ENCODE results near the gene PHYKPL. TPM values are rescaled to one million over a fixed set of nuclear protein-coding genes. Genes with fewer than 3 reads are reported as not detected.
"Not testable (repeated sequence)": the region's sequence is repeated elsewhere in the genome, so short reads cannot be mapped to it uniquely, and the experiment has no call there.

Gene PHYKPL
- total RNA-seq, 1 experiment from 2014 or later = 41.7 TPM

- no peak for TF ChIP-seq ATF6 (CRISPR knock-in tag; IDR thresholded peaks at IDR 0.05)
- no peak for TF ChIP-seq FOXK1 (CRISPR knock-in tag; IDR thresholded peaks at IDR 0.05)
These were observed 25.0 kb upstream of the PHYKPL start (continued) for GRCh38 chr5:178257650-178258049.

- Mint-ChIP-seq H3K27ac (no peak overlapping the region), H3K27me3 (ENCODE audit: low read depth) (no peaks in the 10 kb centered on the region; the same call in 1 of the 2 replicates), H3K4me3 (no peak overlapping the region), H3K36me3 (no peaks in the 10 kb centered on the region), H3K4me1 (no peaks in the 10 kb centered on the region), H3K9me3 (no peaks in the 10 kb centered on the region)
- no peak for ATAC-seq
- no peak for DNase-seq (ENCODE audit: low spot score)
- ChIA-PET POLR2A (no interaction called here), CTCF (interaction anchor here (1.1 kb wide), 1 partner anchor 27 kb away, joined by 4 read pairs; no protein-coding TSS in a partner anchor)
- TF ChIP-seq AR (CRISPR knock-in tag; IDR thresholded peaks at IDR 0.05) = no peak
- TF ChIP-seq EMX1 (CRISPR knock-in tag; IDR thresholded peaks at IDR 0.05) = no peak
- TF ChIP-seq PRRX2 (CRISPR knock-in tag; IDR thresholded peaks at IDR 0.05) = no peak
- no peak for TF ChIP-seq IRF1 (CRISPR knock-in tag; IDR thresholded peaks at IDR 0.05)
- no peak for TF ChIP-seq USF1 (CRISPR knock-in tag; IDR thresholded peaks at IDR 0.05)
- no peak for TF ChIP-seq NFE2L1 (CRISPR knock-in tag; IDR thresholded peaks at IDR 0.05)
These were observed 24.1 kb upstream of the PHYKPL start for GRCh38 chr5:178256746-178257145.

- POLR2A ChIA-PET, CTCF ChIA-PET: not testable (repeated sequence)
These were observed 21.0 kb upstream of the PHYKPL start for GRCh38 chr5:178253632-178254031.

GRCh38 chr5:178252258-178252657 is 19.7 kb upstream of the PHYKPL start:
- Mint-ChIP-seq H3K36me3 (no peaks in the 10 kb centered on the region), H3K27me3 (ENCODE audit: low read depth) (no peaks in the 10 kb centered on the region; the same call in 1 of the 2 replicates), H3K27ac (no peak overlapping the region), H3K4me3 (no peak overlapping the region), H3K4me1 (peaks cover 3% of the 10 kb centered on the region; the same call in 1 of the 2 replicates), H3K9me3 (no peaks in the 10 kb centered on the region)
- ChIA-PET CTCF (interaction anchor here (1.2 to 2.6 kb wide), 3 partner anchors 17 to 339 kb away, joined by 3 to 15 read pairs (median 4); no protein-coding TSS in a partner anchor), POLR2A (interaction anchor here (0.7 kb wide), 1 partner anchor 9 kb away, joined by 3 read pairs; no protein-coding TSS in a partner anchor)
- DNase-seq (ENCODE audit: low spot score) = no peak
- no peak for ATAC-seq
- TF ChIP-seq ZNF138 (CRISPR knock-in tag; conservative IDR thresholded peaks at IDR 0.05) (no peak), ZMAT4 (CRISPR knock-in tag; IDR thresholded peaks at IDR 0.05) (no peak), ATF2 (CRISPR knock-in tag; IDR thresholded peaks at IDR 0.05; ENCODE audit: borderline replicate concordance, low read depth) (no peak), NFE2L1 (CRISPR knock-in tag; IDR thresholded peaks at IDR 0.05) (no peak), ETV6 (CRISPR knock-in tag; IDR thresholded peaks at IDR 0.05) (no peak), KAT7 (CRISPR knock-in tag; IDR thresholded peaks at IDR 0.05; ENCODE audit: borderline replicate concordance) (no peak), TEAD1 (CRISPR knock-in tag; IDR thresholded peaks at IDR 0.05) (no peak), IRF2 (CRISPR knock-in tag; IDR thresholded peaks at IDR 0.05; ENCODE audit: borderline replicate concordance, low read depth) (no peak), FOXK1 (CRISPR knock-in tag; IDR thresholded peaks at IDR 0.05) (no peak), EMX1 (CRISPR knock-in tag; IDR thresholded peaks at IDR 0.05) (no peak), ZNF219 (CRISPR knock-in tag; IDR thresholded peaks at IDR 0.05; ENCODE audit: borderline replicate concordance) (no peak), GRHL2 (CRISPR knock-in tag; IDR thresholded peaks at IDR 0.05; ENCODE audit: insufficient replicate concordance, severe bottlenecking) (no peak)

More at GRCh38 chr5:178253632-178254031, 21.0 kb upstream of the PHYKPL start:
- ATAC-seq; H3K9me3 Mint-ChIP-seq; H3K27ac Mint-ChIP-seq; H3K27me3 Mint-ChIP-seq (ENCODE audit: low read depth); DNase-seq (ENCODE audit: low spot score); H3K4me3 Mint-ChIP-seq; H3K4me1 Mint-ChIP-seq; H3K36me3 Mint-ChIP-seq: not testable (repeated sequence)

Measured in WTC11 (cell line).